Motor neuron (in vitro differentiated cells): Measurements from ENCODE around the gene DQX1. TPM values are rescaled to one million over a fixed set of nuclear protein-coding genes. Genes with fewer than 3 reads are reported as not detected.

Experiments used
- total RNA-seq, 8 experiments: library from RNA; unstranded; fragments of 300-600 nt; gene quantifications; 2 replicates each; pipeline versions ENCODE4 v1.2.3 to v1.2.4, GENCODE V29; 2022

The DQX1 gene
- total RNA-seq, 8 experiments from 2014 or later, result 0.11 to 1.0 (median 0.31) TPM; not detected in 1

Other genes with a start within 250 kb of the DQX1 start
- gene SLC4A5, start 182.8 kb downstream of the DQX1 start, total RNA-seq, result 1 to 10 TPM in 7 of 8 experiments, under 1 TPM in 1; 0.25 to 5.9 (median 2.8) TPM
- 100 to 1,000 TPM in 7 of 8 experiments, 10 to 100 TPM in 1; 92.7 to 205 (median 134) TPM for gene DCTN1, start 145.9 kb downstream of the DQX1 start, total RNA-seq
- gene C2orf81, start 104.6 kb downstream of the DQX1 start, total RNA-seq, result 1 to 10 TPM; 1.6 to 5.8 (median 2.7) TPM
- gene WDR54, start 104.5 kb downstream of the DQX1 start, total RNA-seq, result 10 to 100 TPM; 15.1 to 63.7 (median 49.5) TPM
- 10 to 100 TPM in 4 of 8 experiments, 1 to 10 TPM in 4; 1.4 to 33.2 (median 9.7) TPM for gene RTKN, start 84.3 kb downstream of the DQX1 start, total RNA-seq
- 10 to 100 TPM; 17.6 to 51.4 (median 22.9) TPM for gene INO80B, start 71.1 kb downstream of the DQX1 start, total RNA-seq
- 100 to 1,000 TPM in 4 of 8 experiments, 10 to 100 TPM in 4; 55.2 to 117 (median 99.8) TPM for gene WBP1, start 67.8 kb downstream of the DQX1 start, total RNA-seq
- gene MOGS, start 60.8 kb downstream of the DQX1 start, total RNA-seq, result 10 to 100 TPM; 30.8 to 47.6 (median 37.9) TPM
- gene MRPL53, start 53.6 kb downstream of the DQX1 start, total RNA-seq, result 10 to 100 TPM; 51.1 to 83.5 (median 68.3) TPM
- 10 to 100 TPM in 6 of 8 experiments, 1 to 10 TPM in 2; 8.0 to 32.3 (median 12.8) TPM for gene CCDC142, start 43.2 kb downstream of the DQX1 start, total RNA-seq
- gene TTC31, start 43.1 kb downstream of the DQX1 start, total RNA-seq, result 10 to 100 TPM in 5 of 8 experiments, 1 to 10 TPM in 3; 4.0 to 23.5 (median 10.2) TPM
- 1 to 10 TPM in 6 of 8 experiments, under 1 TPM in 2; 0.36 to 7.7 (median 1.4) TPM for gene LBX2, start 26.6 kb downstream of the DQX1 start, total RNA-seq
- 10 to 100 TPM; 14.9 to 28.2 (median 18.4) TPM for gene PCGF1, start 18.5 kb downstream of the DQX1 start, total RNA-seq
- 1 to 10 TPM in 2 of 8 experiments, under 1 TPM in 5, not detected in 1; 0.05 to 1.5 (median 0.73) TPM for gene TLX2, start 11.8 kb downstream of the DQX1 start, total RNA-seq
- 100 to 1,000 TPM in 3 of 8 experiments, 10 to 100 TPM in 5; 43.1 to 121 (median 74.7) TPM for gene AUP1, start 3.5 kb upstream of the DQX1 start, total RNA-seq
- 10 to 100 TPM; 30.9 to 49.4 (median 39.3) TPM for gene HTRA2, start 3.7 kb upstream of the DQX1 start, total RNA-seq
- 10 to 100 TPM in 2 of 8 experiments, 1 to 10 TPM in 4, under 1 TPM in 2; 0.54 to 29.3 (median 9.1) TPM for gene LOXL3, start 27.7 kb upstream of the DQX1 start, total RNA-seq
- 10 to 100 TPM in 1 of 8 experiments, 1 to 10 TPM in 7; 1.6 to 23.0 (median 6.3) TPM for gene DOK1, start 28.5 kb upstream of the DQX1 start, total RNA-seq
- under 1 TPM in 5 of 8 experiments, not detected in 3; 0.08 to 0.50 (median 0.22) TPM for gene M1AP, start 122.1 kb upstream of the DQX1 start, total RNA-seq
- gene SEMA4F, start 128.0 kb upstream of the DQX1 start, total RNA-seq, result 10 to 100 TPM in 4 of 8 experiments, 1 to 10 TPM in 1, under 1 TPM in 3; 0.31 to 21.4 (median 10.4) TPM